Amniotic epithelial cell (primary cell): Measurements from ENCODE around the gene POT1.

Source experiments
- DNase-seq: peaks from one replicate; pipeline ENCODE4 v3.0.0-alpha.2; 2010; ENCODE audit warnings: low read depth

Gene POT1

DNA sequence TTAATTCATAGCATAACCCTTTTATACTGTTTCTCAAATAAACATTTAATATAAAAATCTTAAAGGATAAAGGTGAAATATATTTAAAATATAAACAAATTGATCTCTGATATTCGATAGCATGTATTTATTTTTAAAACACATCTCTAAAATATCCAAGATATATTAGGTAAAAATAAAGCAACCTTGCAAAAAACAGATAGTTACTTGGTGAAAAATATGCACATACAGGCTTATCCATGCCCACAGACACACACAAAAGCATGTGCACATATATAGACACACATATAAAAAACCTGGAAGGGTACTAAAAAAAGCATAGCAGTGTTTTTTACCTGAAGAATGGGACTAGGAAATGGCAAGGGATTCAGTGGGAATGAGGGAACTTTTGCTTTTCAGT lies 19.8 kb downstream of the POT1 start:
- DNase-seq, result no peak

DNA sequence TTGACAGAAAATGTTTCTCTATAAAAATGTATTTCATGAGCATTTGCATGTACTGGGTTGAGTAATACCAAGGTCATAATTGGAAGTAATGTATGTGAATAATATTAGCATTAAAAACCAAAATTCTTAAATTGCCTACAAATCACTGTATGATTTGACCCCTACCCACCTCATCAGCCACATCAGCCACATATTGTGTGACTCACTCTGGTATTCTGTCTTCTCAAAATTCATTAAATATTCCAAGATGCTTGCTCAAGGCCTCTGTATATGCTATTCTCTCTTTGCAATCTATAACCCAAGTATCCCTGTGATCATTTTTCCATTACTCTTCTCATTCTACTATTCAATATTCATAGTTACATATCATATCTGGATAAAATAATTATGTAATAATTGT lies 21.4 kb downstream of the POT1 start:
- peak; percentile 26 for DNase-seq

DNA sequence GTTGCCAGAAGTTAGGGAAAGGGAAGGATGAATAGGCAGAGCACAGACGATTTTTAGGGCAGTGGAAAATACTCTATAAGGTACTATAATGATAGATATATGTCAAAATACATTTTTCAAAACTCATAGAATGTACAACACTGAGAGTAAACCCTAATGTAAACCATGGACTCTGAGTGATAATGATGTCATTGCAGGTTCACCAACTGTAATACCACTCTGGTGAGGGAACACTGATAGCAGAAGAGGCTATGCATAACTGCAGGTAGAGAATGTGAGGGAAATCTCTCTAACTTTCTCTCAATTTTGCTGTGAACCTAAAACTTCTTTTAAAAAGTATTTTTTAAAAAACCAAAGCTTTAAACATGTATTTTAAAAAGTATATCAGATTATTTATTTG lies 22.1 kb downstream of the POT1 start:
- DNase-seq, result peak; percentile 22

DNA sequence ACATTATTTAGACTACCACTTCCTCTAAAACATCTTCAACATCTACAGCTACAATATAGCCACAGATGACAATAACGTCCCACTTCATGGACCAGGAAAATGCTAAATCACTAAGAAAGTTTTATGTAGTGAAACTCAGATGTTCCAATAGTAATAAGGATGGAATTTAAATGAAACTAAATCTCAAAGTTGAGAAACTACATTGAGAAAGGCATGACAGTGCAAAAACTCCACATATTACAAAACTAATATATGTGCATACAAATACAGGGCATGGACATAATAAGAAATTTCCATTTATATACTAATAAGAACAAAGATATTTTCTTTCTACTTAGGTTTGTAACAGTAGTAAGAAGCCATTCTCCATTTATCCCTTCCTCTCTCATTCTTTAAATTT lies 31.1 kb downstream of the POT1 start:
- peak; percentile 30 for DNase-seq

DNA sequence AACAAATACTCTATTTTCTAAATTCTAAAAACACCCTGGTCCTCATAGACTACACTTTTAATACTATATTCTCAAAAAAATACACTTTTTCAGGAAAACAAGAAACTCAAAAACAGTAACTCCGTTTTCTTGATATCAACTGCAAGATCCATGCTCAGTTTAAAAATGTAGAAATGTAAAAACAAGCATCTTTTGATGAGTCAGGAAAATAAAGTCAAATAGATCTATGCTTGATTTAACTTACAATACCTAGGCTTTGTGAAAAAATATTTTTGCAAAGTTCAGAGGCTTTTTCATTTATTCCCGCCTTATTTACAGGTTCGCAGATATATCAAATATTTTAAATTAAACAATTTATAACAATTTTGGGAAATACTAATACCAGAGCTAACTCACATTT lies 33.6 kb downstream of the POT1 start:
- DNase-seq, result no peak

DNA sequence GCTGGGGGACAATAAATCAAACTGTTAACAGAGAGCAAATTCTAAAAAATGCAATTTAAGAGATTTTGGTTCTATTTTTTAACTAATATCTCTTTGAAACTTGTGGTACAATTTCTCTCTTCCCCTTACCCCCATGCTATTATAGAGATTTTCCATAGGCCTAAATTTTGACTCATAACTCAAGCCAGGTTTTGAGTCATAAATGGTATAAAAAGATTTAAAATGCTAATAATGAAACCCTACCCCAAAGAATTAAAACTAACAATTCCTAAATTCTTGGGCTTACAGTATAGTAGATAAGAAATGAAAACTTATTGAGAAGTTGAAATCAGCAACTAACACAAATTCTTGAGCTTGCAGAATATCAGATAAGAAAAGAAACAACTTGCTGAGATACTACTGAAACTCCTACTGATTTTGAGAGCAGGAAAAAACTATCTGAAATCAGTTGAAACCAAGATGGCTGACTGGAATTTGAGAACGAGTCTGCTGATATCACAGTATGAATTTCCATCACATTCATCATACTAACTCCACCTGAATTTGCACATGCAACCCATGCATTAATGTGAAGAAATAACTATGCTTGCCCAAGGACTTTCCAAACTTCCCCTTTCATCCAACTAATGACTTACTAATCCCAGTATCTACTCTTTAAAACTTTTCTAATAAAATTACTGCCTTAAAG lies 36.3 kb downstream of the POT1 start:
- peak; percentile 17 for DNase-seq

DNA sequence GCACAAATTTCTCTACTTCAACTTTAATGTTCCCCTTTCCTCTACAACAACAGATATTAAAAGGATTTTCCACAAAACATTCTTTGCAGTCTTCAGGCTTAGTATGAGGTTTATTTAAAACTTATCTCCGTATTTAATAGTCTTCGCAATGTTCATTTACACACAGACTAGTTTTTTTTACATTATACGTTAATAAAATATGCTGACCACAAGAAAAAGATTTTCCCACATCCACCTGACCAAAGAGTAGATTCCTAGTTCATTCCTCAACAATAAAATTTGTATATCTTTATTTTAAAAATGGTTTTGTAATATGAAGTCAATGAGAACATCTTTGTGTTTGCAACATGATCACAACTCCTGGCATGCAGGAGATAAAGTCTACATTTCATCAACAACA lies 42.4 kb downstream of the POT1 start:
- no peak for DNase-seq

DNA sequence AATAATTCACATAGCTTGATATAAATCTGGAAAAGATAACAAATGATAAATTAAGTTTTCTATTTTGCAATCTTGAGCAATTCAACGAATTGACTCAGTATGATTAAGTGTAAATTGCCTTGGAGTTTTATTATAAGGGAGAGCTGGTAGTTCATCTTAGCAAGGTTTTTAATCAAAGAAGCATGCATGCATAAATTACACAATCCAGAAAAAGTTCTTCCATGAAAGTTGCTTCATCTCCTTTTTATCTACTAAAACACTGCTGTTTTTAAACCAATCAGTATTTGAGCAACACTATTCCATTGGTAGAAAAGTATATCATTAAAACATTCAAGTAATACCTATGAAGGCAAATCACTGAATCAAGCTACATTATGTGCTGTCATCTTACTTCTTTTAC lies 47.6 kb downstream of the POT1 start:
- DNase-seq, result peak; percentile 77

DNA sequence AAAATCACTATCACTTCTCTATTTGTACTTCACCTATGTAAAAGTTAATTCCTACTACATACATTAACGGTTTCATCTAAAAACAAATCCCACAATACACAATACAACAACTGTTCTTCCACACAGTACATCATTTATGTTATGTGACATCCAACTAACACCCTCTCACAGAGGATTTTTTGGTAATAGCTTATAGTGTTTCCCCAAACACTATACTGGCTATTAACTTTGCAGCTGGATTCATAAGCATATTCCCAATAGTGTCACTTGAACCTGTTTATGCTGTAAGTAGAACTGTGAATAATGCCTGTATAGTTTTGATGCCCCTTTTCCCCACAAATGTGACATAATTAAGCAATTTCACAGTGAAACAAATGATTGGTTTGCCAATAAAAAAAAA lies 49.9 kb downstream of the POT1 start:
- DNase-seq, result no peak

DNA sequence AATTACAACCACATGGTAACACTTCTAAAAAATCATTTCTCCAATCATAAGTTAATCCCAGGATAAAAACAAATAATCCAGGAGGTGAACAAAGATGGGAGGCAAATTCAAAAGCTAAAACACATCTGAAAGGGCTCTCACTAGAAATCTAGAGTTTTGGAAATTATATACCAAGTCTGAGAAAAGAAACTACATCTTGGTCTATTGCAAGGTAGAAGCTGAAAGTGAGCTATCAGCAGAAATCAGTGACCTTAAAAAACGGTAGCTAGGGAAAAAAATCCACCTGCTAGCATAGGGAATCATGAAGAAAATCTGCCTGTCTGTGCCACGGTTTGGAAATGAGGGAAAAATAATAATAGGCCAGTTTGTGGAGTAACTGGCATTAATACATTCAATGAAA lies 50.5 kb downstream of the POT1 start:
- DNase-seq, result no peak

DNA sequence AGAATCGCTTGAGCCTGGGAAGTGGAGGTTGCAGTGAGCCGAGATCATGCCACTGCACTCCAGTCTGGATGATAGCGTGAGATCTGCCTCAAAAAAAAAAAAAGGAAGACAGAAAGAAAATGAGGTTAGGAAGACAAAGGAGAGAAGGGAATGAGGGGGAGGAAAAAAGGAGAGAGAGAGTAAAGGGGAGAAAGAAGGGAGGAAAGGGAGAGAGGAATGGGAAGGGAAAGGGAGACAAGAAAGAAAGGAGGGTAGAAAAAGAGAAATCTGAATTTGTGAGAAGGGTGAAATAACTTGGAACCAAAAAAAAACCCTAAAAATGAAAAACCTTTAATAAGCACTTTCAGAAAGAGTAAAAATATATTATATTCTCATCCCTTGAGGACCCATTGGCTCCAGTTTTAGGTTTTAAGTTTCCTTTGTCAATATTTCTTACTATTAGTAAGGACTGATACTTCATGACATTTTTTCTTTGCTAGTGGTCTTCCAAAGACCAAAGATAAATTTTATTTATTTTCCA lies 54.9 kb downstream of the POT1 start:
- no peak for DNase-seq

DNA sequence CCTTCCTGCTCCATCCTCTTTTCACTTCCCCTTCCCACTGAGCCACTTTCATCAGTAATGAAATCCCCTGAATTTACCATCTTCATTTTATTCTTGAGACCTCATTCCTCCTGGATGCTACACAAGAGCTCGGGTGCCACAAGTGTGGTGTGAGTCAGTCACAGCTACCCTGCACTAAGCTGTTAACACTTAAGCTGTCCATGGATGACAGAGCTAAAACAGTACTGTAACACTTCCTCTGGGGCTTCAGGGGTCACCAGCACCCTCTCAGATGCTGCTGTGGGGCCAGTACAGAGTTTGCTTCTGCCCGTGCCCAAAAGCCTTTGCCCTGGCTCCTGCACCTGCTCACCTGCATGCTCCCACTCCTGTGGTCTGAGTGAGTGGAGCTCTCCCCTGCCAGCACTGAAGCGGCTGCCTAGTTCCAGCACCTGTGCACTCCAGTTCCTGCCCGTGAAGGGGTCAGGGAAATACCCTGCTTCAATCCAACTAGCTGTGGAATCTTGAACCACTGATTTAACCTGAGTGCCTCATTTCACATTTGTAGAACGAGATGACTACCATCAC lies 71.9 kb downstream of the POT1 start:
- no peak for DNase-seq

DNA sequence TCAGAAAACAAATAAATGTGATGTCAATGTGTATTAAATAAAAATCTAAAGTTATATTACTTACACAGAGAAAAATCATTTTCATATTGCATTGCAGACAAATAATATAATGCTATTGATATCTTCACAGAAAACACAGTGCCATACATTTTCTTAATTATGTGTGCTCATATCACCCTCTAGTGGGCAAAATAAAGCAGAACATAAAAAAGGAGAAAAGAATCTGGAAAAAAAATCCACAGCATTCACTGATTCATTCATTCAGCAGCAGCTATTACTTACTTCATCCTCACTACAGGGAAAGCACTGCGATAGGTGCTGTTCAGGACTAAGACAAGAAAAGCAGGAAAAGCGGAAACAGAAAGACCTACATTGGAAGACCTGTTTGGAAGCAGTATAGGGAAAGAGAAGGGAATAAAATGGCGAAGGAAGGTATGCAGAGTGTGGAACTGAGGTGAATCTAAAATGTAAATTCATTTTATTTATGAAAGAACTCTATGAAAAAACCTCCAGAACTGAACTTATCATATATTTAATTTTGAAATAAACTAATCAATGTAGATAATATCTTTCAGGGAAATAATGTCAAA lies 73.2 kb downstream of the POT1 start:
- DNase-seq, result peak; percentile 51

DNA sequence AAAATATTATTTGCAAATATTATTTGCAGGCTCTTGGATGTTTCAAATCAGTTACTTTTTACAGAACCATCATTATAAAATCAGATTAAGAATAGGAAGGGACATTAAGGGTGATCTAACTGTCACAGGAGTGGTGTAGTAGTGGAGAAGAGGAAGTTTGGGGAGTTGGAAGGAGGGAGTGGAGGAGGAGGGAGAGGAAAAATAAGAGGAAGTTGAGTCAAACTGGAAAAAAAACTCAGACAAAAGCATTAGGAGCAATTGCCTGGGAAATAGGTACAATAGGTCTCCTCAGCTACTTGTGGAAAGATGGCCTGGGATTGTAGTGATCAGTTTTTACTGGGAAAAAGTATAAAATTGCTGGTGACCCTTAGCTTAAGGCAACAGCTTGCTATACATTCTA lies 86.3 kb downstream of the POT1 start:
- DNase-seq, result no peak

DNA sequence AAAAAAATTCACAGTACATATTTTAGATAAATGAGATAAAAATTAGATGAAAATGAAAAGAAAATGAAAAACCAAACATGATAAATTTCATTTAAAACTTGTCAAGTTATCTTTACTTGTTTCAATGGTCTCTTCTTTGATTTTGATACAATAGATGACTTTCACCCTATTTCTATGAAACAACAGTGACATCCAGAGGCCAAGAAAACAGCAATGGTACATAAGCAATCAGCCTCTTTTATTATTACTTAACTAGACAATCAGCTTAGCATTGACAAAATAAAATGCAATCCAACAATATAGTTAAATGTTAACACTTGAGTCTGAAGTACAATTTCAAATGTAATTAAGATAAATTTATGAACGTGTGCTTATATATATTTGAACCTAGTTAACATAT lies 89.2 kb downstream of the POT1 start:
- no peak for DNase-seq

DNA sequence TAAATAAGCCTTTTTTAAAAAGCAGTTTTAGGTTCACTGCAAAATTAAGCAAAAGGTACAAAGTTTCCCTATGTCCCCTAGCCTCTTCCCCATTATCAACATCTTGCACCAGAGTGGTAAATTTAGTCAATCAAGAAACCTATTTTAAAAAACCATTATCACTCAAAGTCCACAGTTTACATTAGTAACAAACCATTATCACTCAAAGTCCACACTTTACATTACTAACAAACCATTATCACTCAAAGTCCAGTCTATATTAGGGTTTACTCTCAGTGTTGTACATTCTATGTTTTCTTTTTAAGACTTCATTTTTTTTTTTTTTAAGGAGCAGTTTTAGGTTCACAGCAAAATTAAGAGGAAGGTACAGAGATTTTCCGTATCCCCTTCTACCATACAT lies 89.9 kb downstream of the POT1 start:
- no peak for DNase-seq

DNA sequence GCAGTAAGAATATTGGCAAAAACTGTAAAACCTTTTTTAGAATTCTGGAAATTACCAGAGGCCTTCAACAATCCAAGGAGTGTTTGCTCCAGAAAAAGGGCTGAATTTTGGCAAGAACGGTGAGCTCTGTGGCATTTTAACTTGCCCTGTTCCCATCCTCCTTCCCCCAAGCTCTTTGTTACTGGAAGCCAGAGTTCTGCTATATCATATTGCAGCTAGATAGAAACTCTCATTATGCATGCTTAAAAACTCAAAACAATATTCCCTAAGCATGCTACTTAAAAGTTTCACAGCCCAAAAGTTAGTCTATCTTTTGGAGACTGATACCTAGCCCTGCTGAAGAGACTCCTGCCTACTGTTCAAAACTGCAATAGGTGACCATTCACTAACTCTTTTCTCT lies 93.5 kb downstream of the POT1 start:
- DNase-seq, result no peak

DNA sequence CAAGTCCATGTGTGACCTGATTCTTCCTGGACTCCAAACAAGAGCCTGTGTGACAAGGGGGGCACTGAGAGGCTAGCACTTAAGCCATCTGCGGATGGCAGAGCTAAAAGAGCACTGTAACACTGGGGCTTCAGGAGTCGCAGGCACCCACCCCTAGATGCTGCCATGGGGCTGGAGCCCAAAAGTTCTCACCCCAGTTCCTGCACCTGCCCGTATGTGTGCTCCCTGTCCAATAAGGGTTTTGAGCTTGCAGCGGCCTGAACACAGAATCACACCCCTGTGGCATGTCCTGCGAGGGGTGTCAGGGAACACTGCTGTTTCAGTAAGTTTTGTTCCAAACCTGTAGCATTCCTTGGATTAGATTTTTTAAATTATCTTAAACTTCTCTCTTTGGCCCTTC lies 110.8 kb downstream of the POT1 start:
- DNase-seq, result no peak

DNA sequence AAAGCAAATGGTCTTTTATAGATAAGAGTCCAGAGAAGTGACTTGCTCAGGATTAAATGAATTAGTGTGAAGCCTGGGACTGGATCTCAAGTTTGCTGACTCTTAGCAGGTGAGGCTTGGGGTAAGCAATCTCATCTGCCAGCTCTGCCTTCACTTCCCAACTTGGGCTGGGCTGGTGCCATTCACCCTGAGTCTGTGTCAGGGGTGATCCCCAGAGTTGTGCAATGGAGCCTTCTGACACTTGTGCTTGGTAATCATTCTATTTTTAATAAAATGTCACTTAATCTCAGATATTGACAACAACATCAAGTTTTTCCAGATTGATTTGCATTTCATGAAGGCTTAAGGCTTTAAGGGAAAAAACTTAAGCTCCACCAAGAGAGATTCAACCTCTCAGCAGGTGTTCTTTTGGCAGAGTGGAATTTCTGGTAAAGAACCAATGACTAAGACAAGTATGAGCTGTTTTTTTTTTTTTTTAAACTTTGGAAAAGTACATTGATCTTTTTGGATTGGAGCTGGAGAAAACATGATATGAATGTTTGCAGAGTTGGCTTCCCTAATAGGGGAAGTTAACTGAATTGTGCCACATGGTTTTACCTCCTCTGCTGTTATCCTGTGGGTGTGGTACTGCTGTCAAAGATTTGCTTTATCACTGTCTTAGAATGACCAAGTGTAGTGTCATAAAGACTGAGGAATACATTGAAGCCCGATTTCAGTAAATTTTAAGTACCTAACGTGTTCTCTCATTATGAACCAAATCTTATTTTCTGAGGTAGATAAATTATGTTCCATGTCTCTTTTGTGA lies 115.4 kb downstream of the POT1 start:
- DNase-seq, result no peak

DNA sequence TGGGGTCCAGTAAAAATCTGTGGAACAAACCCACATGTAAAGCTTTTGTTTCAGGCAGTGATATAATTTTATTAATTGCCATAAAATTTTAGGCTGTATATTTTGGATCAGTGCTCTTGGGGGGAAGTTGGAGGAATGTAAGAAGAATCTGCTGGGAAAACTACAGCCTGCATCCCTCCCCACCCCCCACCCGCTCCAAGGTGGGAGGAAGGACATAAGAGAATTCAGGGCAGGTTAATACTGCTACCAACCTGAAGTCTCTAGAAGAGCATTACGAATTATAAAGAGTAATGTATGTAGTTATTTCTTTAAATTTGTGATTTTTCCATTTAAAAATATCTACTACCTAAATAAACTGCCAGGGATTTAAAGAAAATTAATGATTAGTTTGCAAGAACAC lies 116.9 kb downstream of the POT1 start:
- DNase-seq, result no peak

DNA sequence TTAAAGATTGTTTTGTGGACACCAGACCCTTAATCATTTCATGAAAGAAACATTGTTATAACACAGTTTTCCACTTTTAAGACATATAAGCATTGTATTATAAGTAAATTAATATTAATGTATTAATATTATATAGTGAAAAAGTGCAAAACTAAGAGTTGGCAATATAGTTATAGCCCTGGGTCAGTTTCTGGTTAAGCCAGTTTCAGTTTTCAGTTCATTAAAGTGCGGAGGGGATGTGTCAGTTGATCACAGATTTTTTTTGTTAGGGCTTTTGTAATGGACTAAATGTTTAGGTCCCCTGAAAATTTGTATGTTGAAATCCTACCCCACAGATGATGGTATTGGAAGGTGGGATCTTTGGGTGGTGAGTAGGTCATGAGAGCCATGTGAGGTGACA lies 118.3 kb downstream of the POT1 start:
- DNase-seq, result no peak

DNA sequence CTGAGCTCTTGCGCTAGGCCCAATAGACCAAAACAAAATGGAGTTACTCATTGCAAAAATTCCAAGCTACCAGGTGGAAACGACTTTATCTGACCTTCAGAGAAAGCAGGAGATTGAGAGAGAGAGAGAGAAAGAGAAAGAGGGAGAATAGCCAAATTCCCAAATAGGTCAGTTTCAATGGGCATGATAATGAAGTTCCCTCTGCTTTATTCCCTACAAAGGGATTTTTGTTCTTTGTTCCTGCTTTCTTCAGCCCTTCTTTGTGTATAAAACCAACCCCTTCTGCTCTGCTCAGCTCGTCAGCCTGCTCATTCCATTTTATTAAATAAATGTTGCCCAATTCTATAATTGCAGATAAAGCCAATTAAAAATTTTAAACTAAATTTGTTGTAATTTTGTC lies 119.0 kb downstream of the POT1 start:
- DNase-seq, result no peak

DNA sequence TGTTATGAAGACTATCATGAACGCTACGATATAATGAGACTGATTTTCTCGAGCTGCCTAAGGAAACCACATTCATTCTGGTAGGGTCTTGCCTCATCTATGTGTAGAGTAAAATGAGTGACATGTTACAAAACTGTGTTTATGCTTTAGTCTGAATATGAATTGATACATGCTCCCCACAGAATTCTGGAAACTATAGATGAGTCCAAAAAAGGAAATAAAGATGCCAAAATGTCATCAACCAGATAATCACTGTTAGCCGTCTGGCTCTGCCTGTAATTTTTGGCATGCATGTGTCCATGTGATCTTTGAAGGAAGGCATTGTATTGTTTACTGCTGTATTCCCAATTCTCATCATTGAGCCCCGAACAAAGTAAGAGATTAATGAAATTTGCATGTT lies 121.4 kb downstream of the POT1 start:
- DNase-seq, result no peak
